Breast epithelium (tissue), 3 donors: ENCODE results near the gene ADARB2.
"Not testable (repeated sequence)": the region's sequence is repeated elsewhere in the genome, so short reads cannot be mapped to it uniquely, and the experiment has no call there.

Source experiments
- POLR2A ChIP-seq: fragments of 450-650 bp; IDR thresholded peaks from one replicate; pipeline ENCODE4 v1.6.1; 2016; ENCODE audit warnings: antibody characterized with exemption, mild to moderate bottlenecking, moderate library complexity
- POLR2AphosphoS5 ChIP-seq, 3 donors: sonication (generic); formaldehyde crosslinking; IDR thresholded peaks; one replicate each; pipeline ENCODE4 v1.6.1; 2017; ENCODE audit warnings: antibody characterized with exemption in 3 of 3
- TF ChIP-seq, protein P1 (sequence below), 3 donors: fragments of 450-650 bp; IDR thresholded peaks; one replicate each; pipeline ENCODE4 v1.5.1; 2016 to 2017; ENCODE audit warnings: antibody characterized with exemption in 3 of 3, mild to moderate bottlenecking in 3 of 3, moderate library complexity in 3 of 3

DNA sequence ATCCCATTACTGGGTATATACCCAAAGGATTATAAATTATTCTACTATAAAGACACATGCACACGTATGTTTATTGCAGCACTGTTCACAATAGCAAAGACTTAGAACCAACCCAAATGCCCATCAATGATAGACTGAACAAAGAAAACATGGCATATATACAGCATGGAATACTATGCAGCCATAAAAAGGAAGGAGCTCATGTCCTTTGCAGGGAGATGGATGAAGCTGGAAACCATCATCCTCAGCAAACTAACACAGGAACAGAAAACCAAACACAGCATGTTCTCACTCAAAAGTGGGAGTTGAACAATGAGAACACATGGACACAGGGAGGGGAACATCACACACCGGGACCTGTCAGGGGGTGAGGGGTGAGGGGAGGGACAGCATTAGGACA is 199.9 kb downstream of the ADARB2 start:
- TF ChIP-seq, protein P1, sequence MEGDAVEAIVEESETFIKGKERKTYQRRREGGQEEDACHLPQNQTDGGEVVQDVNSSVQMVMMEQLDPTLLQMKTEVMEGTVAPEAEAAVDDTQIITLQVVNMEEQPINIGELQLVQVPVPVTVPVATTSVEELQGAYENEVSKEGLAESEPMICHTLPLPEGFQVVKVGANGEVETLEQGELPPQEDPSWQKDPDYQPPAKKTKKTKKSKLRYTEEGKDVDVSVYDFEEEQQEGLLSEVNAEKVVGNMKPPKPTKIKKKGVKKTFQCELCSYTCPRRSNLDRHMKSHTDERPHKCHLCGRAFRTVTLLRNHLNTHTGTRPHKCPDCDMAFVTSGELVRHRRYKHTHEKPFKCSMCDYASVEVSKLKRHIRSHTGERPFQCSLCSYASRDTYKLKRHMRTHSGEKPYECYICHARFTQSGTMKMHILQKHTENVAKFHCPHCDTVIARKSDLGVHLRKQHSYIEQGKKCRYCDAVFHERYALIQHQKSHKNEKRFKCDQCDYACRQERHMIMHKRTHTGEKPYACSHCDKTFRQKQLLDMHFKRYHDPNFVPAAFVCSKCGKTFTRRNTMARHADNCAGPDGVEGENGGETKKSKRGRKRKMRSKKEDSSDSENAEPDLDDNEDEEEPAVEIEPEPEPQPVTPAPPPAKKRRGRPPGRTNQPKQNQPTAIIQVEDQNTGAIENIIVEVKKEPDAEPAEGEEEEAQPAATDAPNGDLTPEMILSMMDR (IDR thresholded peaks at IDR 0.05) = not testable (repeated sequence)
- TF ChIP-seq POLR2AphosphoS5 (IDR thresholded peaks at IDR 0.05); POLR2A: not testable (repeated sequence)
